GM12864 (cell line): Measurements from ENCODE around the gene CHRNA5.
"Not testable (repeated sequence)": the region's sequence is repeated elsewhere in the genome, so short reads cannot be mapped to it uniquely, and the experiment has no call there.

Experiments
- DNase-seq: peaks from one replicate; pipeline ENCODE4 v3.0.0-alpha.2; 2011; ENCODE audit warnings: low read depth
- H3K4me3 ChIP-seq: 2 replicates; pipeline ENCODE4 v1.5.1; 2011; ENCODE audit warnings: mild to moderate bottlenecking, low read depth, low read length, control low read depth
- CTCF ChIP-seq: IDR thresholded peaks from 2 replicates; pipeline ENCODE4 v1.5.1; 2011; ENCODE audit warnings: low read depth, mild to moderate bottlenecking, moderate library complexity, low read length, control low read depth, inconsistent platforms; ENCODE audit errors: missing control alignments

Gene CHRNA5

GRCh38 chr15:78550815-78551214 lies 14.5 kb upstream of the CHRNA5 start:
- no peak overlapping the region for H3K4me3 ChIP-seq
- no peak for DNase-seq
- no peak for TF ChIP-seq CTCF

- peak; percentile 31 for DNase-seq
- no peak for TF ChIP-seq CTCF
- H3K4me3 ChIP-seq, result no peak overlapping the region
These were observed 13.4 kb upstream of the CHRNA5 start for GRCh38 chr15:78551902-78552301.

GRCh38 chr15:78552597-78552996 lies 12.7 kb upstream of the CHRNA5 start:
- no peak for DNase-seq
- TF ChIP-seq CTCF, result no peak
- H3K4me3 ChIP-seq, result no peak overlapping the region

GRCh38 chr15:78560201-78560600 lies 5.1 kb upstream of the CHRNA5 start:
- H3K4me3 ChIP-seq, DNase-seq: not testable (repeated sequence)

- no peak overlapping the region for H3K4me3 ChIP-seq
- DNase-seq, result no peak
- TF ChIP-seq CTCF, result no peak
These were observed 3.8 kb upstream of the CHRNA5 start for GRCh38 chr15:78561490-78561889.

- no peak for TF ChIP-seq CTCF
- no peak for DNase-seq
These were observed 2.2 kb upstream of the CHRNA5 start for GRCh38 chr15:78563092-78563491.

GRCh38 chr15:78564743-78565096 lies 600 bp upstream of the CHRNA5 start:
- no peak for DNase-seq
- TF ChIP-seq CTCF, result no peak
- peak overlapping the region; percentile 80; the same call in 1 of the 2 replicates for H3K4me3 ChIP-seq

More at GRCh38 chr15:78563092-78563491, 2.2 kb upstream of the CHRNA5 start:
- no peak overlapping the region for H3K4me3 ChIP-seq
